ENCODE data around the gene USP32.
"Not testable (repeated sequence)": the region's sequence is repeated elsewhere in the genome, so short reads cannot be mapped to it uniquely, and the experiment has no call there.

DNA sequence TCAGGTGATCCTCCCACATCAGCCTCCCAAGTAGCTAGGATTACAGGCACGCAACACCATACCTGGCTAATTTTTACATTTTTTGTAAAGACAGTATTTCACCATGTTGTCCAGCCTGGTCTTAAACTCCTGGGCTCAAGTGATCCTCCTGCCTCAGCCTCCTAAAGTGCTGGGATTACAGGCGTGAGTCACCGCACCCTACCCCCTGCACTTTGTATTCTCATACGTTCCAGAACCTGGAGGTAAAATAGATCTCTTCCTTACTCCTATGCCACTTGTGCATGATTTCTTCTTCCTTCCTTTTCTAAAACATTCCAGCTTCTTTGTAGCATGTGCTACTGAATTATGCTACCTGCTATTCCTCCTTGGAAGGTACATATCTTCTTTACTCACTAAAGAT lies 197.8 kb downstream of the USP32 start:
- TF ChIP-seq, protein P1, sequence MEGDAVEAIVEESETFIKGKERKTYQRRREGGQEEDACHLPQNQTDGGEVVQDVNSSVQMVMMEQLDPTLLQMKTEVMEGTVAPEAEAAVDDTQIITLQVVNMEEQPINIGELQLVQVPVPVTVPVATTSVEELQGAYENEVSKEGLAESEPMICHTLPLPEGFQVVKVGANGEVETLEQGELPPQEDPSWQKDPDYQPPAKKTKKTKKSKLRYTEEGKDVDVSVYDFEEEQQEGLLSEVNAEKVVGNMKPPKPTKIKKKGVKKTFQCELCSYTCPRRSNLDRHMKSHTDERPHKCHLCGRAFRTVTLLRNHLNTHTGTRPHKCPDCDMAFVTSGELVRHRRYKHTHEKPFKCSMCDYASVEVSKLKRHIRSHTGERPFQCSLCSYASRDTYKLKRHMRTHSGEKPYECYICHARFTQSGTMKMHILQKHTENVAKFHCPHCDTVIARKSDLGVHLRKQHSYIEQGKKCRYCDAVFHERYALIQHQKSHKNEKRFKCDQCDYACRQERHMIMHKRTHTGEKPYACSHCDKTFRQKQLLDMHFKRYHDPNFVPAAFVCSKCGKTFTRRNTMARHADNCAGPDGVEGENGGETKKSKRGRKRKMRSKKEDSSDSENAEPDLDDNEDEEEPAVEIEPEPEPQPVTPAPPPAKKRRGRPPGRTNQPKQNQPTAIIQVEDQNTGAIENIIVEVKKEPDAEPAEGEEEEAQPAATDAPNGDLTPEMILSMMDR (IDR thresholded peaks at IDR 0.05) = not testable (repeated sequence)
- TF ChIP-seq, protein P2, sequence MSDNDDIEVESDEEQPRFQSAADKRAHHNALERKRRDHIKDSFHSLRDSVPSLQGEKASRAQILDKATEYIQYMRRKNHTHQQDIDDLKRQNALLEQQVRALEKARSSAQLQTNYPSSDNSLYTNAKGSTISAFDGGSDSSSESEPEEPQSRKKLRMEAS (CRISPR knock-in tag; IDR thresholded peaks at IDR 0.05) = not testable (repeated sequence)
- not testable (repeated sequence) for TF ChIP-seq CREM (CRISPR knock-in tag; IDR thresholded peaks at IDR 0.05); NR2C2 (CRISPR knock-in tag; IDR thresholded peaks at IDR 0.05); SP1 (CRISPR knock-in tag; conservative IDR thresholded peaks at IDR 0.05); NFATC4 (CRISPR knock-in tag; IDR thresholded peaks at IDR 0.05); FOXK1 (CRISPR knock-in tag; IDR thresholded peaks at IDR 0.05)
- TF ChIP-seq, protein P3, sequence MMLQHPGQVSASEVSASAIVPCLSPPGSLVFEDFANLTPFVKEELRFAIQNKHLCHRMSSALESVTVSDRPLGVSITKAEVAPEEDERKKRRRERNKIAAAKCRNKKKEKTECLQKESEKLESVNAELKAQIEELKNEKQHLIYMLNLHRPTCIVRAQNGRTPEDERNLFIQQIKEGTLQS (CRISPR knock-in tag; conservative IDR thresholded peaks at IDR 0.05) = not testable (repeated sequence)
- TF ChIP-seq, protein P4, sequence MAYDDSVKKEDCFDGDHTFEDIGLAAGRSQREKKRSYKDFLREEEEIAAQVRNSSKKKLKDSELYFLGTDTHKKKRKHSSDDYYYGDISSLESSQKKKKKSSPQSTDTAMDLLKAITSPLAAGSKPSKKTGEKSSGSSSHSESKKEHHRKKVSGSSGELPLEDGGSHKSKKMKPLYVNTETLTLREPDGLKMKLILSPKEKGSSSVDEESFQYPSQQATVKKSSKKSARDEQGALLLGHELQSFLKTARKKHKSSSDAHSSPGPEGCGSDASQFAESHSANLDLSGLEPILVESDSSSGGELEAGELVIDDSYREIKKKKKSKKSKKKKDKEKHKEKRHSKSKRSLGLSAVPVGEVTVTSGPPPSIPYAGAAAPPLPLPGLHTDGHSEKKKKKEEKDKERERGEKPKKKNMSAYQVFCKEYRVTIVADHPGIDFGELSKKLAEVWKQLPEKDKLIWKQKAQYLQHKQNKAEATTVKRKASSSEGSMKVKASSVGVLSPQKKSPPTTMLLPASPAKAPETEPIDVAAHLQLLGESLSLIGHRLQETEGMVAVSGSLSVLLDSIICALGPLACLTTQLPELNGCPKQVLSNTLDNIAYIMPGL (CRISPR knock-in tag; IDR thresholded peaks at IDR 0.05) = not testable (repeated sequence)
- TF ChIP-seq, protein P5, sequence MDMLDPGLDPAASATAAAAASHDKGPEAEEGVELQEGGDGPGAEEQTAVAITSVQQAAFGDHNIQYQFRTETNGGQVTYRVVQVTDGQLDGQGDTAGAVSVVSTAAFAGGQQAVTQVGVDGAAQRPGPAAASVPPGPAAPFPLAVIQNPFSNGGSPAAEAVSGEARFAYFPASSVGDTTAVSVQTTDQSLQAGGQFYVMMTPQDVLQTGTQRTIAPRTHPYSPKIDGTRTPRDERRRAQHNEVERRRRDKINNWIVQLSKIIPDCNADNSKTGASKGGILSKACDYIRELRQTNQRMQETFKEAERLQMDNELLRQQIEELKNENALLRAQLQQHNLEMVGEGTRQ (CRISPR knock-in tag; IDR thresholded peaks at IDR 0.05) = not testable (repeated sequence)
- TF ChIP-seq, protein P6, sequence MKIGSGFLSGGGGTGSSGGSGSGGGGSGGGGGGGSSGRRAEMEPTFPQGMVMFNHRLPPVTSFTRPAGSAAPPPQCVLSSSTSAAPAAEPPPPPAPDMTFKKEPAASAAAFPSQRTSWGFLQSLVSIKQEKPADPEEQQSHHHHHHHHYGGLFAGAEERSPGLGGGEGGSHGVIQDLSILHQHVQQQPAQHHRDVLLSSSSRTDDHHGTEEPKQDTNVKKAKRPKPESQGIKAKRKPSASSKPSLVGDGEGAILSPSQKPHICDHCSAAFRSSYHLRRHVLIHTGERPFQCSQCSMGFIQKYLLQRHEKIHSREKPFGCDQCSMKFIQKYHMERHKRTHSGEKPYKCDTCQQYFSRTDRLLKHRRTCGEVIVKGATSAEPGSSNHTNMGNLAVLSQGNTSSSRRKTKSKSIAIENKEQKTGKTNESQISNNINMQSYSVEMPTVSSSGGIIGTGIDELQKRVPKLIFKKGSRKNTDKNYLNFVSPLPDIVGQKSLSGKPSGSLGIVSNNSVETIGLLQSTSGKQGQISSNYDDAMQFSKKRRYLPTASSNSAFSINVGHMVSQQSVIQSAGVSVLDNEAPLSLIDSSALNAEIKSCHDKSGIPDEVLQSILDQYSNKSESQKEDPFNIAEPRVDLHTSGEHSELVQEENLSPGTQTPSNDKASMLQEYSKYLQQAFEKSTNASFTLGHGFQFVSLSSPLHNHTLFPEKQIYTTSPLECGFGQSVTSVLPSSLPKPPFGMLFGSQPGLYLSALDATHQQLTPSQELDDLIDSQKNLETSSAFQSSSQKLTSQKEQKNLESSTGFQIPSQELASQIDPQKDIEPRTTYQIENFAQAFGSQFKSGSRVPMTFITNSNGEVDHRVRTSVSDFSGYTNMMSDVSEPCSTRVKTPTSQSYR (CRISPR knock-in tag; IDR thresholded peaks at IDR 0.05) = not testable (repeated sequence)
- TF ChIP-seq, protein P7, sequence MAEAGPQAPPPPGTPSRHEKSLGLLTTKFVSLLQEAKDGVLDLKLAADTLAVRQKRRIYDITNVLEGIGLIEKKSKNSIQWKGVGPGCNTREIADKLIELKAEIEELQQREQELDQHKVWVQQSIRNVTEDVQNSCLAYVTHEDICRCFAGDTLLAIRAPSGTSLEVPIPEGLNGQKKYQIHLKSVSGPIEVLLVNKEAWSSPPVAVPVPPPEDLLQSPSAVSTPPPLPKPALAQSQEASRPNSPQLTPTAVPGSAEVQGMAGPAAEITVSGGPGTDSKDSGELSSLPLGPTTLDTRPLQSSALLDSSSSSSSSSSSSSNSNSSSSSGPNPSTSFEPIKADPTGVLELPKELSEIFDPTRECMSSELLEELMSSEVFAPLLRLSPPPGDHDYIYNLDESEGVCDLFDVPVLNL (CRISPR knock-in tag; IDR thresholded peaks at IDR 0.05; ENCODE audit: borderline replicate concordance, low read depth) = not testable (repeated sequence)
- TF ChIP-seq, protein P8, sequence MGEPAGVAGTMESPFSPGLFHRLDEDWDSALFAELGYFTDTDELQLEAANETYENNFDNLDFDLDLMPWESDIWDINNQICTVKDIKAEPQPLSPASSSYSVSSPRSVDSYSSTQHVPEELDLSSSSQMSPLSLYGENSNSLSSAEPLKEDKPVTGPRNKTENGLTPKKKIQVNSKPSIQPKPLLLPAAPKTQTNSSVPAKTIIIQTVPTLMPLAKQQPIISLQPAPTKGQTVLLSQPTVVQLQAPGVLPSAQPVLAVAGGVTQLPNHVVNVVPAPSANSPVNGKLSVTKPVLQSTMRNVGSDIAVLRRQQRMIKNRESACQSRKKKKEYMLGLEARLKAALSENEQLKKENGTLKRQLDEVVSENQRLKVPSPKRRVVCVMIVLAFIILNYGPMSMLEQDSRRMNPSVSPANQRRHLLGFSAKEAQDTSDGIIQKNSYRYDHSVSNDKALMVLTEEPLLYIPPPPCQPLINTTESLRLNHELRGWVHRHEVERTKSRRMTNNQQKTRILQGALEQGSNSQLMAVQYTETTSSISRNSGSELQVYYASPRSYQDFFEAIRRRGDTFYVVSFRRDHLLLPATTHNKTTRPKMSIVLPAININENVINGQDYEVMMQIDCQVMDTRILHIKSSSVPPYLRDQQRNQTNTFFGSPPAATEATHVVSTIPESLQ (CRISPR knock-in tag; IDR thresholded peaks at IDR 0.05) = not testable (repeated sequence)

Measured in WTC11 (cell line).